GM12872 (cell line): ENCODE data around the gene LRRK1.

ENCODE experiments used
- CTCF ChIP-seq: IDR thresholded peaks from 3 replicates; pipeline ENCODE4 v1.5.1; 2011; ENCODE audit warnings: low read depth, mild to moderate bottlenecking, low read length, moderate library complexity; ENCODE audit not compliant: insufficient read depth

Gene LRRK1

GRCh38 chr15:101114610-101115009 is 195.5 kb downstream of the LRRK1 start:
- no peak for TF ChIP-seq CTCF

GRCh38 chr15:101115393-101115785 is 196.2 kb downstream of the LRRK1 start:
- TF ChIP-seq CTCF: no peak

- TF ChIP-seq CTCF: no peak
Measured at GRCh38 chr15:101115786-101116680, 196.9 kb downstream of the LRRK1 start.

- TF ChIP-seq CTCF: no peak
Measured at GRCh38 chr15:101116681-101116976, 197.5 kb downstream of the LRRK1 start.

GRCh38 chr15:101118116-101118515 is 199.0 kb downstream of the LRRK1 start:
- no peak for TF ChIP-seq CTCF

GRCh38 chr15:101118615-101119014 is 199.5 kb downstream of the LRRK1 start:
- no peak for TF ChIP-seq CTCF

GRCh38 chr15:101119181-101119580 is 200.0 kb downstream of the LRRK1 start:
- TF ChIP-seq CTCF: no peak
